AG09319 (cell line): Measurements from ENCODE around the gene HEMGN.

Experiments used
- DNase-seq: peaks from one replicate; pipeline ENCODE4 v3.0.0-alpha.2; 2010; ENCODE audit warnings: low read depth; ENCODE audit errors: extremely low read depth
- CTCF ChIP-seq: IDR thresholded peaks from 2 replicates; pipeline ENCODE4 v1.5.1; 2011; ENCODE audit warnings: low read depth, mild to moderate bottlenecking, inconsistent platforms, low read length, moderate library complexity

The HEMGN gene

GRCh38 chr9:97911970-97912369 lies 26.0 kb downstream of the HEMGN start:
- TF ChIP-seq CTCF, result no peak

GRCh38 chr9:97911528-97911927 lies 26.4 kb downstream of the HEMGN start:
- no peak for TF ChIP-seq CTCF
- no peak for DNase-seq

More at GRCh38 chr9:97911970-97912369, 26.0 kb downstream of the HEMGN start:
- DNase-seq, result no peak

- no peak for TF ChIP-seq CTCF
- no peak for DNase-seq
These were observed 27.6 kb downstream of the HEMGN start for GRCh38 chr9:97910357-97910756.

- DNase-seq, result no peak
These were observed 29.3 kb downstream of the HEMGN start for GRCh38 chr9:97908705-97909104.

GRCh38 chr9:97907632-97908031 lies 30.3 kb downstream of the HEMGN start:
- no peak for TF ChIP-seq CTCF

More at GRCh38 chr9:97908705-97909104, 29.3 kb downstream of the HEMGN start:
- TF ChIP-seq CTCF, result no peak

GRCh38 chr9:97907046-97907445 lies 30.9 kb downstream of the HEMGN start:
- TF ChIP-seq CTCF, result no peak
- no peak for DNase-seq

More at GRCh38 chr9:97907632-97908031, 30.3 kb downstream of the HEMGN start:
- no peak for DNase-seq

GRCh38 chr9:97906236-97906831 lies 31.6 kb downstream of the HEMGN start:
- TF ChIP-seq CTCF, result no peak
- DNase-seq, result no peak
